Neuronal stem cell (in vitro differentiated cells): ENCODE results near the gene PDYN.

ENCODE experiments used
- DNase-seq: peaks from one replicate; pipeline ENCODE4 v3.0.0-alpha.2; 2013; ENCODE audit warnings: low spot score
- H2AFZ ChIP-seq: one replicate; pipeline ENCODE4 v1.6.1; 2013; ENCODE audit warnings: mild to moderate bottlenecking, low read length, inconsistent platforms
- H2AK5ac ChIP-seq: 2 replicates; pipeline ENCODE4 v1.6.1; 2013; ENCODE audit warnings: low read depth, mild to moderate bottlenecking, inconsistent platforms, low read length, moderate library complexity, mixed read lengths
- H2BK120ac ChIP-seq: 2 replicates; pipeline ENCODE4 v1.6.1; 2013; ENCODE audit warnings: low read depth, mild to moderate bottlenecking, inconsistent platforms, low read length, moderate library complexity, mixed read lengths
- H2BK12ac ChIP-seq: one replicate; pipeline ENCODE4 v1.6.1; 2013; ENCODE audit warnings: low read length, inconsistent platforms
- H2BK15ac ChIP-seq: 2 replicates; pipeline ENCODE4 v1.6.1; 2013; ENCODE audit warnings: mild to moderate bottlenecking, low read length, inconsistent platforms, mixed read lengths
- H2BK5ac ChIP-seq: one replicate; pipeline ENCODE4 v1.6.1; 2013; ENCODE audit warnings: inconsistent platforms, mild to moderate bottlenecking, low read length, moderate library complexity
- H3K14ac ChIP-seq: one replicate; pipeline ENCODE4 v1.6.1; 2013; ENCODE audit warnings: low read length, inconsistent platforms
- H3K18ac ChIP-seq: 2 replicates; pipeline ENCODE4 v1.6.1; 2013; ENCODE audit warnings: low read length, inconsistent platforms
- H3K23ac ChIP-seq: 2 replicates; pipeline ENCODE4 v1.6.1; 2013; ENCODE audit warnings: low read depth, mild to moderate bottlenecking, mixed read lengths, low read length, inconsistent platforms; ENCODE audit not compliant: poor library complexity
- H3K27ac ChIP-seq: replicated peaks from 3 replicates; pipeline ENCODE4 v1.5.1; 2013; ENCODE audit warnings: low read length, inconsistent platforms
- H3K27me3 ChIP-seq, 3 experiments: 2 replicates each; pipeline ENCODE4 v1.6.1; 2013; ENCODE audit warnings: low read length in 3 of 3, mild to moderate bottlenecking in 2 of 3, inconsistent platforms in 1 of 3, low read depth in 1 of 3, mixed read lengths in 1 of 3, moderate library complexity in 1 of 3; ENCODE audit not compliant: control insufficient read depth in 3 of 3, insufficient read depth in 3 of 3
- H3K36me3 ChIP-seq, 2 donors: replicated peaks in 1 of 2; 2 replicates each; pipeline ENCODE4 v1.6.1; 2013; ENCODE audit warnings: low read length in 2 of 2; ENCODE audit not compliant: control insufficient read depth in 2 of 2, insufficient read depth in 2 of 2
- H3K4ac ChIP-seq: 2 replicates; pipeline ENCODE4 v1.6.1; 2013; ENCODE audit warnings: inconsistent platforms, mild to moderate bottlenecking, low read length, moderate library complexity
- H3K4me1 ChIP-seq, 2 donors: 1 replicate in 1 of 2; 2 replicates in 1 of 2; pipeline ENCODE4 v1.6.1; 2013; ENCODE audit warnings: low read length in 2 of 2, low read depth in 1 of 2; ENCODE audit not compliant: control insufficient read depth in 2 of 2, insufficient read depth in 1 of 2
- H3K4me2 ChIP-seq: one replicate; pipeline ENCODE4 v1.6.1; 2013; ENCODE audit warnings: mild to moderate bottlenecking, low read length, inconsistent platforms; ENCODE audit not compliant: insufficient read depth, poor library complexity, severe bottlenecking
- H3K4me3 ChIP-seq, 2 donors: 2 replicates each; pipeline ENCODE4 v1.5.1; 2013; ENCODE audit warnings: low read length in 2 of 2, mild to moderate bottlenecking in 2 of 2, inconsistent platforms in 1 of 2, moderate library complexity in 1 of 2
- H3K79me1 ChIP-seq: one replicate; pipeline ENCODE4 v1.6.1; 2013; ENCODE audit warnings: low read depth, mild to moderate bottlenecking, inconsistent platforms, low read length, moderate library complexity
- H3K9ac ChIP-seq: one replicate; pipeline ENCODE4 v1.6.1; 2013; ENCODE audit warnings: mild to moderate bottlenecking, low read depth, low read length, inconsistent platforms; ENCODE audit not compliant: poor library complexity
- H3K9me3 ChIP-seq, 2 donors: replicated peaks in 1 of 2; 2 replicates each; pipeline versions ENCODE3 to v1.6.1; 2013; ENCODE audit warnings: low read length in 2 of 2, mild to moderate bottlenecking in 2 of 2, inconsistent platforms in 1 of 2, low read depth in 1 of 2, mixed read lengths in 1 of 2, moderate library complexity in 1 of 2; ENCODE audit not compliant: control insufficient read depth in 2 of 2, insufficient read depth in 1 of 2
- H4K8ac ChIP-seq: one replicate; pipeline ENCODE4 v1.6.1; 2013; ENCODE audit warnings: low read depth, mild to moderate bottlenecking, inconsistent platforms, low read length, moderate library complexity
- H4K91ac ChIP-seq: one replicate; pipeline ENCODE4 v1.6.1; 2013; ENCODE audit warnings: low read length, low read depth, mild to moderate bottlenecking, inconsistent platforms; ENCODE audit not compliant: poor library complexity
- WGBS, 2 donors: extraction: QIAGEN DNeasy Blood & Tissue Kit; methylation state at CpG; one replicate each; pipeline ENCODE4 v1.1.7; 2013; ENCODE audit warnings: missing lambda C conversion rate in 2 of 2, mixed read lengths in 1 of 2; ENCODE audit not compliant: insufficient read length in 2 of 2, insufficient replicate concordance in 1 of 2; ENCODE audit errors: extremely low coverage in 2 of 2; 5-methylcytosine and 5-hydroxymethylcytosine counted together

The PDYN gene

DNA sequence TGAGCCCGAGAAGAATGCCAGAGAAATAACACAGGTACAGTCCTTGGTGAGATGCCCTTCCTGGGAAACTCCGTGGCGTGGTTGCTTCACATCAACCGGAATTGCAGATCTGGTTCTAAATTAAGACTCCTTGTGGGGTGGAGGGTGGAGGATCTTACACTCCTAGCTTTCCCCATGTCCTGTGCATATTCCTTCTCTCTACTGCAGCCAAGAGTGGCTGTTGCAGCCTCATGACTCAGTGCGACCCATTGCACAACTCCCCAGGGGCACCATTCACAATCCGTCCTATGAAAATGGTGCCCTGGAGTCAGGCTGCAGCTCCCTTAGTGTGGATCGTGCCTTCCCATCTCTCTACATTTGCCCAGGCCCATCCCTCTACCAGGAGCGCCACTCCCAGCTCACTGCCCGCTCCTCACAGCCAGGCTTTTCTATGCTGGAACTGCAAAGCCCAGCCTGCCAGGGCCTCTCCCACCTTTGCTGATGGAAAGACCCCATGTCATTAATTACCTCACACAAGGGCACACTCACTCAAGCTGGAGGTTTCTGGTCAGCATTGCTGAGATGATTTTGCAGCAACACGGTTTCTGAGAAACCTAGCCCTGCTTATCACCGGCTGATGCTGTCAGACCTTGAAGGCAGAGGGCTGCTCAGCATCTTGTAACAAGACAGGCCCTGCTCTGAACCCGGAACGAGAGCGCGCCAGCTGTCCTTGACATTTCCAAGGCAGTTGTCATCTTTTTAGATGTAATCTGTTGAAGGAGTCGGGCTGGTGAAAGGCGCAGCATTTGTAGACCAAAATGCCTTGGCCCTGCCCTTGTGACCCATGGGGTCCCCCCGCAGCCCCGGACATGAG is 58.9 kb downstream of the PDYN start:
- no peak overlapping the region for H4K91ac ChIP-seq
- H3K23ac ChIP-seq: no peak overlapping the region
- no peak overlapping the region for H3K9ac ChIP-seq
- H2BK120ac ChIP-seq: no peak overlapping the region
- no peaks in the 10 kb centered on the region for H3K9me3 ChIP-seq
- H2AK5ac ChIP-seq: no peak overlapping the region
- H3K36me3 ChIP-seq: peaks cover 0 to 3% of the 10 kb centered on the region in 2 donors
- DNase-seq: no peak
- H2BK5ac ChIP-seq: no peak overlapping the region
- H2BK12ac ChIP-seq: no peak overlapping the region
- H3K4me3 ChIP-seq: no peak overlapping the region
- no peak overlapping the region for H2AFZ ChIP-seq
- no peak overlapping the region for H3K4me2 ChIP-seq
- no peak overlapping the region for H3K27ac ChIP-seq
- no peaks in the 10 kb centered on the region for H3K79me1 ChIP-seq
- H4K8ac ChIP-seq: no peak overlapping the region
- H2BK15ac ChIP-seq: no peak overlapping the region
- no CpG with 5 or more reads among the region's 19 CpGs for WGBS, 2 donors
- no peaks in the 10 kb centered on the region for H3K4me1 ChIP-seq
- no peak overlapping the region for H3K18ac ChIP-seq
- H3K27me3 ChIP-seq: no peaks in the 10 kb centered on the region
- H3K4ac ChIP-seq: no peak overlapping the region
- no peak overlapping the region for H3K14ac ChIP-seq

DNA sequence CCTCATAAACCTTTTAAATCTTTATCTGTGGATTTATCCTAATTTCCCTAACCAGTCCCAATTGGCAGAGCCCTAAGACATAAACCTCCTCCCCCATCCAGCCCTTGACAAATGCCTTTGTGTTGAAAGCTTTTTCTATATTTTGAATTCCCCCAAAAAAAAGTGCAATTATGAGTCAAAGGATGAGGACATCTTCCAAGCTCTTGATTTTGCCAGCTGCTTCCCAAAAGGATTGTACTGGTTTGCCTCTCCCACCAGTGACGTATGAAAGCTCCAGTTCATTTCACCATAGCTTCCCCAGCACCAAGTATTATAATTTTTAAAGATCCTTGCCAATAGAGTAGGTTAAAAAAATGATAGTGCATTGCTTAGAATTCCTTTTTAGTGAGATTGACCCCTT is 59.7 kb downstream of the PDYN start:
- H3K23ac ChIP-seq: no peak overlapping the region
- peaks cover 0 to 3% of the 10 kb centered on the region in 2 donors for H3K36me3 ChIP-seq
- H2AK5ac ChIP-seq: no peak overlapping the region
- H3K9me3 ChIP-seq: no peaks in the 10 kb centered on the region
- H3K9ac ChIP-seq: no peak overlapping the region
- no peak overlapping the region for H2BK15ac ChIP-seq
- H2AFZ ChIP-seq: no peak overlapping the region
- H3K79me1 ChIP-seq: no peaks in the 10 kb centered on the region
- WGBS, 2 donors: no CpG with 5 or more reads among the region's 1 CpG
- H3K27me3 ChIP-seq: no peaks in the 10 kb centered on the region
- H3K4ac ChIP-seq: no peak overlapping the region
- H3K4me3 ChIP-seq: no peak overlapping the region
- H3K27ac ChIP-seq: no peak overlapping the region
- no peak overlapping the region for H4K91ac ChIP-seq
- no peak overlapping the region for H3K4me2 ChIP-seq
- H4K8ac ChIP-seq: no peak overlapping the region
- no peak overlapping the region for H2BK120ac ChIP-seq
- no peak overlapping the region for H3K14ac ChIP-seq
- DNase-seq: no peak
- no peak overlapping the region for H3K18ac ChIP-seq
- H2BK5ac ChIP-seq: no peak overlapping the region
- H2BK12ac ChIP-seq: no peak overlapping the region
- no peaks in the 10 kb centered on the region for H3K4me1 ChIP-seq

GRCh38 chr20:1933465-1933870 is 60.4 kb downstream of the PDYN start:
- Histone ChIP-seq H3K4ac (no peak overlapping the region), H3K4me2 (no peak overlapping the region), H3K79me1 (no peaks in the 10 kb centered on the region), H3K23ac (no peak overlapping the region), H3K14ac (no peak overlapping the region), H3K27me3 (no peaks in the 10 kb centered on the region), H3K4me3 (no peak overlapping the region), H3K27ac (no peak overlapping the region), H2BK15ac (no peak overlapping the region), H4K91ac (no peak overlapping the region), H2AFZ (no peak overlapping the region), H3K36me3 (peaks cover 0 to 3% of the 10 kb centered on the region in 2 donors), H4K8ac (no peak overlapping the region), H3K18ac (no peak overlapping the region), H2BK5ac (no peak overlapping the region), H2BK120ac (no peak overlapping the region), H2BK12ac (no peak overlapping the region), H3K4me1 (no peaks in the 10 kb centered on the region), H2AK5ac (no peak overlapping the region), H3K9ac (no peak overlapping the region), H3K9me3 (no peaks in the 10 kb centered on the region)
- no CpG with 5 or more reads among the region's 9 CpGs for WGBS, 2 donors
- no peak for DNase-seq

DNA sequence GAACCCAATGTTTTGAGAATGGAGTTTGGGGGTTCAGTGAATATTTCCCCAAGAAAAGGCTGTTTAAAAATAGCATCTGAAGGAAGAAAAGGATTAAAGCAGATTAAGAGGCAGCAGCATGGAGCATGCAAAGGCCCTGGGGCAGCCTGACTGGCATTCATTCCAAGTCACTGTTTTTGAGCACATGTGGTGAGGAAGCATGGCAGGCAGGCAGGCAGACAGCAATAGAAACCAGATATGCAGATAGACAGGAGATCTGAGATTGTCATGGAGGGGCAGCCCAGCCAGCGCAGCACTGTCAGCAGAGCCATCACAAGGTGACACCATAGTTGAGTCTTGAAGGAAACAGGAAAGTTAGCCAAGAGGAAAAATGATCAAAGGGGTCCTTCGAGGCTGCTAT is 60.9 kb downstream of the PDYN start:
- Histone ChIP-seq H3K27ac (no peak overlapping the region), H2AK5ac (no peak overlapping the region), H3K23ac (no peak overlapping the region), H2BK120ac (no peak overlapping the region), H2BK15ac (no peak overlapping the region), H3K79me1 (no peaks in the 10 kb centered on the region), H3K9me3 (no peaks in the 10 kb centered on the region), H3K9ac (no peak overlapping the region), H3K18ac (no peak overlapping the region), H3K4me3 (no peak overlapping the region), H3K4me2 (no peak overlapping the region), H3K36me3 (peaks cover 0 to 3% of the 10 kb centered on the region in 2 donors), H2BK5ac (no peak overlapping the region), H3K4me1 (no peaks in the 10 kb centered on the region), H4K8ac (no peak overlapping the region), H3K27me3 (no peaks in the 10 kb centered on the region), H4K91ac (no peak overlapping the region), H2BK12ac (no peak overlapping the region), H3K4ac (no peak overlapping the region), H3K14ac (no peak overlapping the region), H2AFZ (no peak overlapping the region)
- no CpG with 5 or more reads among the region's 2 CpGs for WGBS, 2 donors
- no peak for DNase-seq
